IMR-90 (cell line): ENCODE measurements around the gene RPS28. TPM values are rescaled to one million over a fixed set of nuclear protein-coding genes. Genes with fewer than 3 reads are reported as not detected.

ENCODE experiments used
- ATAC-seq: fragments of 200-7000 bp; cut with Tn5 transposase; 2 replicates; pipeline ENCODE4 v1.9.1; 2020; ENCODE audit warnings: low read depth, mild to moderate bottlenecking, moderate library complexity
- BruUV-seq: library from RNA; stranded (reverse); fragments of 400-500 nt; replicated peaks from 2 replicates; lab custom pipeline; 2021; lab: Mats Ljungman, UMichigan
- CTCF ChIA-PET: fragments of 300-600 bp; formaldehyde crosslinking; extraction: SDS; loops from one replicate; lab custom pipeline; 2021; ENCODE audit warnings: antibody characterized with exemption; lab: Yijun Ruan, JAX
- POLR2A ChIA-PET: fragments of 300-600 bp; sonication (Branson Sonifier 250); formaldehyde crosslinking; loops from one replicate; lab custom pipeline; 2022; ENCODE audit warnings: antibody characterized with exemption; ENCODE audit not compliant: unreplicated experiment; lab: Charles Lee
- DNase-seq: peaks from one replicate; pipeline ENCODE4 v3.0.0; 2013
- H2AFZ ChIP-seq: replicated peaks from 2 replicates; pipeline ENCODE3; 2013; ENCODE audit warnings: low read length, mild to moderate bottlenecking; ENCODE audit not compliant: poor library complexity
- H2AK5ac ChIP-seq: 2 replicates; pipeline ENCODE4 v1.6.1; 2013; ENCODE audit warnings: low read depth, low read length, inconsistent platforms
- H2AK9ac ChIP-seq: replicated peaks from 2 replicates; pipeline ENCODE3; 2013; ENCODE audit warnings: mild to moderate bottlenecking, low read depth, low read length, moderate library complexity; ENCODE audit not compliant: poor library complexity
- H2BK120ac ChIP-seq: 2 replicates; pipeline ENCODE4 v1.6.1; 2013; ENCODE audit warnings: low read depth, low read length, inconsistent platforms
- H2BK15ac ChIP-seq: 3 replicates; pipeline ENCODE4 v1.6.1; 2013; ENCODE audit warnings: low read depth, low read length, inconsistent platforms
- H2BK20ac ChIP-seq: 2 replicates; pipeline ENCODE4 v1.6.1; 2013; ENCODE audit warnings: low read depth, mild to moderate bottlenecking, inconsistent platforms, low read length, moderate library complexity
- H2BK5ac ChIP-seq: 2 replicates; pipeline ENCODE4 v1.6.1; 2013; ENCODE audit warnings: mild to moderate bottlenecking, low read depth, low read length, inconsistent platforms; ENCODE audit not compliant: poor library complexity, severe bottlenecking
- H3K14ac ChIP-seq: replicated peaks from 2 replicates; pipeline ENCODE4 v1.6.1; 2013; ENCODE audit warnings: low read depth, low read length, inconsistent platforms
- H3K18ac ChIP-seq: 2 replicates; pipeline ENCODE4 v1.6.1; 2013; ENCODE audit warnings: low read depth, low read length, control low read depth
- H3K23ac ChIP-seq: 2 replicates; pipeline ENCODE4 v1.6.1; 2013; ENCODE audit warnings: low read depth, low read length, inconsistent platforms
- H3K27ac ChIP-seq: 2 replicates; pipeline ENCODE4 v1.5.1; 2013; ENCODE audit warnings: mild to moderate bottlenecking, control low read depth, low read length; ENCODE audit not compliant: insufficient read depth
- H3K27me3 ChIP-seq: 2 replicates; pipeline ENCODE4 v1.6.1; 2013; ENCODE audit warnings: low read length; ENCODE audit not compliant: control insufficient read depth, insufficient read depth
- H3K36me3 ChIP-seq: 2 replicates; pipeline ENCODE4 v1.6.1; 2013; ENCODE audit warnings: low read length, mixed read lengths; ENCODE audit not compliant: control insufficient read depth, insufficient read depth
- H3K4ac ChIP-seq: 2 replicates; pipeline ENCODE4 v1.6.1; 2013; ENCODE audit warnings: low read depth, low read length, inconsistent platforms
- H3K4me1 ChIP-seq: 2 replicates; pipeline ENCODE4 v1.6.1; 2013; ENCODE audit warnings: low read length, mixed read lengths; ENCODE audit not compliant: control insufficient read depth, insufficient read depth
- H3K4me2 ChIP-seq: 2 replicates; pipeline ENCODE4 v1.6.1; 2013; ENCODE audit warnings: low read depth, mild to moderate bottlenecking, control low read depth, low read length, moderate library complexity
- H3K4me3 ChIP-seq: 2 replicates; pipeline ENCODE4 v1.5.1; 2013; ENCODE audit warnings: low read depth, mild to moderate bottlenecking, control low read depth, low read length, moderate library complexity; ENCODE audit not compliant: insufficient read depth
- H3K56ac ChIP-seq: 2 replicates; pipeline ENCODE4 v1.6.1; 2013; ENCODE audit warnings: low read length, inconsistent platforms; ENCODE audit not compliant: insufficient read depth; ENCODE audit errors: extremely low read depth
- H3K79me1 ChIP-seq, 2 experiments: 2 replicates each; pipeline ENCODE4 v1.6.1; 2013; ENCODE audit warnings: low read length in 2 of 2, inconsistent platforms in 1 of 2, low read depth in 1 of 2
- H3K9ac ChIP-seq: 2 replicates; pipeline ENCODE4 v1.6.1; 2013; ENCODE audit warnings: low read depth, low read length, control low read depth
- H3K9me1 ChIP-seq: 2 replicates; pipeline ENCODE4 v1.6.1; 2013; ENCODE audit warnings: low read length, inconsistent platforms; ENCODE audit not compliant: insufficient read depth
- H3K9me3 ChIP-seq: 2 replicates; pipeline ENCODE4 v1.6.1; 2013; ENCODE audit warnings: low read length; ENCODE audit not compliant: control insufficient read depth, insufficient read depth
- H4K20me1 ChIP-seq: 2 replicates; pipeline ENCODE4 v1.6.1; 2013; ENCODE audit warnings: low read length, inconsistent platforms; ENCODE audit not compliant: insufficient read depth
- H4K5ac ChIP-seq: 2 replicates; pipeline ENCODE4 v1.6.1; 2013; ENCODE audit warnings: mild to moderate bottlenecking, low read depth, low read length, control low read depth
- H4K8ac ChIP-seq, 2 experiments: 2 replicates each; pipeline ENCODE4 v1.6.1; 2013; ENCODE audit warnings: low read depth in 2 of 2, low read length in 2 of 2, control low read depth in 1 of 2, inconsistent platforms in 1 of 2
- H4K91ac ChIP-seq: 2 replicates; pipeline ENCODE4 v1.6.1; 2013; ENCODE audit warnings: low read depth, low read length, inconsistent platforms; ENCODE audit not compliant: insufficient read depth
- CEBPB ChIP-seq: IDR thresholded peaks from 2 replicates; pipeline ENCODE4 v1.6.1; 2012; ENCODE audit warnings: low read depth, low read length, improper control_type of control experiment
- CHD1 ChIP-seq: IDR thresholded peaks from 2 replicates; pipeline ENCODE4 v1.6.1; 2012; ENCODE audit warnings: low read depth, low read length, improper control_type of control experiment
- MAFK ChIP-seq: IDR thresholded peaks from 2 replicates; pipeline ENCODE4 v1.6.1; 2012; ENCODE audit warnings: low read depth, low read length, improper control_type of control experiment
- NFE2L2 ChIP-seq: fragments of 150-350 bp; IDR thresholded peaks from 2 replicates; pipeline ENCODE4 v1.6.1; 2016; ENCODE audit warnings: low read depth, mild to moderate bottlenecking, low read length
- POLR2A ChIP-seq: IDR thresholded peaks from 2 replicates; pipeline ENCODE4 v1.6.1; 2012; ENCODE audit warnings: mild to moderate bottlenecking, low read depth, low read length
- RCOR1 ChIP-seq: IDR thresholded peaks from 2 replicates; pipeline ENCODE4 v1.6.1; 2012; ENCODE audit warnings: mild to moderate bottlenecking, low read length, improper control_type of control experiment; ENCODE audit not compliant: insufficient replicate concordance
- RFX5 ChIP-seq: IDR thresholded peaks from 2 replicates; pipeline ENCODE4 v1.8.0; 2012; ENCODE audit warnings: low read depth, mild to moderate bottlenecking, low read length, moderate library complexity
- SMC3 ChIP-seq: fragments of 150-350 bp; IDR thresholded peaks from 2 replicates; pipeline ENCODE4 v1.6.1; 2016; ENCODE audit warnings: low read depth, mild to moderate bottlenecking, antibody characterized with exemption, low read length, moderate library complexity
- WGBS, 2 experiments: methylation state at CpG; one replicate each; pipeline versions ENCODE4 v1.1.5 to v1.1.7; 2013; ENCODE audit warnings: missing lambda C conversion rate in 2 of 2; ENCODE audit not compliant: insufficient read length in 1 of 2; ENCODE audit errors: extremely low coverage in 2 of 2; 5-methylcytosine and 5-hydroxymethylcytosine counted together
- dilution Hi-C: fragments of 300-500 bp; cut with HindIII; formaldehyde crosslinking; loops from one replicate; pipeline ENCODE4 v1.14.3; 2018; ENCODE audit warnings: low sequenced_read_pairs; ENCODE audit not compliant: unreplicated experiment
- in situ Hi-C: fragments of 300-500 bp; cut with MboI; formaldehyde crosslinking; loops from 3 replicates; pipeline ENCODE4 v1.14.3; 2019; ENCODE audit warnings: low sequenced_read_pairs, inconsistent platforms, mixed read lengths
- intact Hi-C: fragments of 100-400 bp; cut with micrococcal nuclease; formaldehyde crosslinking; loops from 2 replicates; pipeline ENCODE4 v1.10.0; 2022
- polyA plus RNA-seq, 3 experiments: library from polyadenylated mRNA; depleted of rRNA; stranded (reverse); fragments of >200 nt; gene quantifications; 2 replicates each; pipeline ENCODE4 v1.2.3, GENCODE V29; 2012; ENCODE audit warnings: low replicate concordance in 1 of 3
- total RNA-seq: library from RNA; depleted of rRNA; stranded (reverse); fragments of >200 nt; gene quantifications from 2 replicates; pipeline ENCODE4 v1.2.3, GENCODE V29; 2012

Gene RPS28
- total and polyA plus RNA-seq, 2 of the 4 experiments (the other 2 are of a cell fraction): 143 to 643 TPM

GRCh38 chr19:8331263-8331845, 10.1 kb downstream of the RPS28 start:
- H3K79me1 ChIP-seq: no peaks in the 10 kb centered on the region
- H3K14ac ChIP-seq: no peak overlapping the region
- no peak overlapping the region for H3K4me3 ChIP-seq
- H3K9me1 ChIP-seq: no peaks in the 10 kb centered on the region
- no peak overlapping the region for H3K9ac ChIP-seq
- dilution Hi-C loops: no loop called here
- no peak overlapping the region for H2AFZ ChIP-seq
- H2BK5ac ChIP-seq: no peak overlapping the region
- no peak overlapping the region for H3K4me2 ChIP-seq
- H2BK20ac ChIP-seq: no peak overlapping the region
- no peak overlapping the region for H2BK120ac ChIP-seq
- intact Hi-C loops: no loop called here
- H4K5ac ChIP-seq: no peak overlapping the region
- H3K23ac ChIP-seq: no peak overlapping the region
- no peak overlapping the region for H4K8ac ChIP-seq
- POLR2A ChIA-PET: no interaction called here
- no peak for ATAC-seq
- H2AK9ac ChIP-seq: no peak overlapping the region
- H3K4me1 ChIP-seq: no peaks in the 10 kb centered on the region
- peaks cover 39% of the 10 kb centered on the region for H3K27me3 ChIP-seq
- CTCF ChIA-PET: interaction anchor here (1.0 kb wide), 1 partner anchor 8 kb away, joined by 6 read pairs; no protein-coding TSS in a partner anchor
- no peak overlapping the region for H4K91ac ChIP-seq
- no peak overlapping the region for H3K27ac ChIP-seq
- 20% methylated on average over 1 of the region's 8 CpGs; no CpG with 5 or more reads in 1 of the 2 experiments for WGBS, 2 experiments
- in situ Hi-C loops: no loop called here
- H4K20me1 ChIP-seq: no peaks in the 10 kb centered on the region
- H2BK15ac ChIP-seq: no peak overlapping the region
- no peak overlapping the region for H2AK5ac ChIP-seq
- H3K56ac ChIP-seq: no peak overlapping the region
- peaks cover 6% of the 10 kb centered on the region for H3K9me3 ChIP-seq
- no peak overlapping the region for H3K18ac ChIP-seq
- TF ChIP-seq SMC3 (no peak), RCOR1 (no peak), CEBPB (no peak), NFE2L2 (no peak), CHD1 (no peak), RFX5 (no peak), POLR2A (no peak), MAFK (no peak)
- no TSS peak for BruUV-seq
- no peak overlapping the region for H3K4ac ChIP-seq
- no peaks in the 10 kb centered on the region for H3K36me3 ChIP-seq
- DNase-seq: no peak
